SHP77 treated with DMSO at 0.1 percent for 48 hours (cell line): ENCODE measurements around the gene LRRC28.

Source experiments
- DNase-seq: peaks from one replicate; lab custom pipeline; 2025; lab: John Stamatoyannopoulos, UW

Gene LRRC28

GRCh38 chr15:99343208-99343607 is 91.9 kb downstream of the LRRC28 start:
- DNase-seq: no peak

- DNase-seq: no peak
Observed at GRCh38 chr15:99343881-99344551, 92.7 kb downstream of the LRRC28 start.

GRCh38 chr15:99344639-99345038 is 93.4 kb downstream of the LRRC28 start:
- DNase-seq: no peak

- DNase-seq: no peak
Observed at GRCh38 chr15:99345242-99345641, 94.0 kb downstream of the LRRC28 start.

GRCh38 chr15:99345832-99346462 is 94.7 kb downstream of the LRRC28 start:
- no peak for DNase-seq

- no peak for DNase-seq
Observed at GRCh38 chr15:99347574-99347973, 96.3 kb downstream of the LRRC28 start.

GRCh38 chr15:99348412-99348811 is 97.1 kb downstream of the LRRC28 start:
- no peak for DNase-seq

- no peak for DNase-seq
Observed at GRCh38 chr15:99350408-99350807, 99.1 kb downstream of the LRRC28 start.

GRCh38 chr15:99359769-99360168 is 108.5 kb downstream of the LRRC28 start:
- no peak for DNase-seq

GRCh38 chr15:99361545-99362185 is 110.4 kb downstream of the LRRC28 start:
- DNase-seq: no peak

GRCh38 chr15:99365242-99365641 is 114.0 kb downstream of the LRRC28 start:
- no peak for DNase-seq

GRCh38 chr15:99366013-99366412 is 114.7 kb downstream of the LRRC28 start:
- DNase-seq: no peak

GRCh38 chr15:99368743-99369142 is 117.5 kb downstream of the LRRC28 start:
- DNase-seq: no peak

GRCh38 chr15:99369196-99369595 is 117.9 kb downstream of the LRRC28 start:
- DNase-seq: no peak

- no peak for DNase-seq
Observed at GRCh38 chr15:99371180-99372103, 120.2 kb downstream of the LRRC28 start.

GRCh38 chr15:99385005-99385669 is 133.9 kb downstream of the LRRC28 start:
- DNase-seq: no peak

- DNase-seq: no peak
Observed at GRCh38 chr15:99385865-99386264, 134.6 kb downstream of the LRRC28 start.

- DNase-seq: no peak
Observed at GRCh38 chr15:99386391-99386790, 135.1 kb downstream of the LRRC28 start.

- DNase-seq: no peak
Observed at GRCh38 chr15:99387421-99388168, 136.3 kb downstream of the LRRC28 start.

GRCh38 chr15:99390667-99391066 is 139.4 kb downstream of the LRRC28 start:
- no peak for DNase-seq

GRCh38 chr15:99393641-99394040 is 142.4 kb downstream of the LRRC28 start:
- DNase-seq: no peak
